WTC11 (cell line): ENCODE data around the gene THOP1.

Experiments
- CBFB ChIP-seq: sonication (generic); formaldehyde crosslinking; IDR thresholded peaks from 2 replicates; pipeline ENCODE4 v1.8.1; 2022; ENCODE audit warnings: mild to moderate bottlenecking, low read depth, missing genetic modification reagents
- CREB1 ChIP-seq: sonication (generic); formaldehyde crosslinking; IDR thresholded peaks from 2 replicates; pipeline ENCODE4 v1.8.0; 2023; ENCODE audit warnings: mild to moderate bottlenecking, missing genetic modification reagents
- NFYB ChIP-seq: sonication (generic); formaldehyde crosslinking; conservative IDR thresholded peaks from 2 replicates; pipeline ENCODE4 v1.8.0; 2022; ENCODE audit warnings: low read depth, missing genetic modification reagents
- PREB ChIP-seq: sonication (generic); formaldehyde crosslinking; IDR thresholded peaks from 2 replicates; pipeline ENCODE4 v1.8.1; 2022; ENCODE audit warnings: mild to moderate bottlenecking, missing genetic modification reagents, moderate library complexity, borderline replicate concordance
- ZBTB43 ChIP-seq: sonication (generic); formaldehyde crosslinking; IDR thresholded peaks from 2 replicates; pipeline ENCODE4 v1.8.1; 2023; ENCODE audit warnings: mild to moderate bottlenecking, missing genetic modification reagents

GRCh38 chr19:2755811-2756210 lies 29.5 kb upstream of the THOP1 start:
- TF ChIP-seq ZBTB43 (CRISPR knock-in tag) (no peak), NFYB (CRISPR knock-in tag) (no peak), CREB1 (no peak), CBFB (CRISPR knock-in tag) (no peak), PREB (no peak)
